ENCODE data around the gene KRT16. TPM values are rescaled to one million over a fixed set of nuclear protein-coding genes. Genes with fewer than 3 reads are reported as not detected.
A peak's percentile ranks its signal among the peaks of the same experiment; 100 is the strongest.

Gene KRT16
- total and polyA plus RNA-seq, 2 of the 8 experiments (the other 6 are each of a cell fraction or from before 2014, with no cell fraction given) = not detected

DNA sequence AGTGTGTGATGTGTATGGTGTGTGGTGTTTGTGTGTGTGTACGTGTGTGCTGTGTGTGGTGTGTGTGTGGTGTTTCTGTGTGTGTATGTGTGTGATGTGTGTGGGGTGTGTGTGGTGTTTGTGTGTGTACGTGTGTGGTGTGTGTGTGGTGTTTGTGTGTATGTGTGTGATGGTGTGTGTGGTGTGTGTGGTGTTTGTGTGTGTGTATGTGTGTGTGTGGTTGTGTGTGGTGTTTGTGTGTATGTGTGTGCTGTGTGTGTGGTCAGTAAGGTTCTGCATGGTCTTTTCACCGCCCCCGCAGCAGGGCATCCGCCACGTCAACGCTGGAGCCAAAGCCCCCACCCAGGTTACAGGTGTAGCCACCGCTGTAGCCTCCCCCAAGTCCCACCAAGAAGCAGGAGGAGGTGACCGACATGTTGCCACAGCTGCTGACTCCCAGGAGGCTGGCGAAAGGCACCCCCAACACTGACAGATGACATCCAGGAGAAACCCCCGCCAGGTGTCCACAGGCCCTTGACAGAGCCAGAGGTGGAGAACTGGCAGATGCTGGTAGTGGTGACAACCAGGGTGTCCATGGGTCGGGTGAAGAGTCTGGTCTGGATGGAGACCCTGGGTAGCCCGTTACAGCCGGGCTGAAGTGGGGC, 21.1 kb upstream of the KRT16 start:
- peak overlapping the region; percentile 100 for H3K56ac ChIP-seq (replicated peaks; ENCODE audit: insufficient read length, low read depth, low read length)
- H2AFZ ChIP-seq (ENCODE audit: low read length) = no peak overlapping the region
- no peaks in the 10 kb centered on the region for H3K79me1 ChIP-seq (ENCODE audit: low read depth, low read length)
- CTCF ChIA-PET (ENCODE audit: partially characterized antibody) = interaction anchor here (2.9 to 4.9 kb wide), 2 partner anchors 13 to 14 kb away, joined by 10 to 50 read pairs; no protein-coding TSS in a partner anchor
- peak overlapping the region; percentile 93; the same call in 1 of the 2 replicates for H2BK12ac ChIP-seq (ENCODE audit: low read depth, low read length)
- 86% methylated on average over 14 of the region's 14 CpGs; no CpG with 5 or more reads in 1 of the 2 experiments for WGBS, 2 experiments (ENCODE audit: extremely low coverage in 1 of 2, insufficient coverage in 1 of 2, insufficient read length in 1 of 2, insufficient replicate concordance in 2 of 2, low coverage in 1 of 2, low lambda C conversion rate in 2 of 2, missing lambda C conversion rate in 1 of 2)
- H3K23ac ChIP-seq (ENCODE audit: insufficient read length) = no peak overlapping the region
- no peak overlapping the region for H3K9ac ChIP-seq (replicated peaks in 1 of 4; ENCODE audit: extremely low read depth in 1 of 4, low read depth in 3 of 4, low read length in 3 of 4)
- H2BK5ac ChIP-seq (ENCODE audit: low read depth, low read length) = no peak overlapping the region
- no peaks in the 10 kb centered on the region for H3K9me3 ChIP-seq (ENCODE audit: insufficient read depth in 2 of 2, low read depth in 1 of 2, low read length in 1 of 2)
- H4K8ac ChIP-seq (ENCODE audit: extremely low read depth, insufficient read depth, low read length) = peak overlapping the region; percentile 35; the same call in 1 of the 2 replicates
- H3K4ac ChIP-seq (replicated peaks; ENCODE audit: insufficient read length, low read depth, low read length) = no peak overlapping the region
- no peak overlapping the region; the same call in 1 of the 2 replicates for H2BK15ac ChIP-seq (ENCODE audit: low read length)
- H3K36me3 ChIP-seq (ENCODE audit: control insufficient read depth in 2 of 4, insufficient read depth in 4 of 4, low read length in 3 of 4) = no peaks in the 10 kb centered on the region; a peak in 1 of 8 replicates
- peaks cover 0 to 3% (median 0%) of the 10 kb centered on the region in 4 experiments; a peak in 1 of 7 replicates for H3K27me3 ChIP-seq (replicated peaks in 1 of 4; ENCODE audit: control insufficient read depth in 3 of 4, extremely low read depth in 1 of 4, insufficient read depth in 3 of 4, low read length in 3 of 4)
- H4K5ac ChIP-seq (ENCODE audit: insufficient read length, low read depth, low read length) = no peak overlapping the region
- no peaks in the 10 kb centered on the region for H3K79me2 ChIP-seq (ENCODE audit: control insufficient read depth in 1 of 2, insufficient read depth in 2 of 2, low read length in 2 of 2)
- peak; percentile 98 for FAIRE-seq
- no peak overlapping the region for H3K27ac ChIP-seq (ENCODE audit: low read depth, low read length)
- no peak for DNase-seq (ENCODE audit: low read depth in 1 of 2, low spot score in 2 of 2)
- H4K20me1 ChIP-seq (replicated peaks in 1 of 2; ENCODE audit: control insufficient read depth in 1 of 2, insufficient read depth in 2 of 2, low read length in 2 of 2) = peaks cover 0 to 11% of the 10 kb centered on the region in 2 experiments
- POLR2A ChIA-PET (ENCODE audit: partially characterized antibody) = no interaction called here
- no peak overlapping the region; the same call in 1 of the 2 replicates for H2BK20ac ChIP-seq (ENCODE audit: low read length)
- H3K4me1 ChIP-seq (replicated peaks in 1 of 4; ENCODE audit: control insufficient read depth in 3 of 4, insufficient read depth in 4 of 4, low read length in 3 of 4) = peaks cover 0 to 17% (median 4%) of the 10 kb centered on the region in 4 experiments; a peak in 2 of 7 replicates
- H3K4me3 ChIP-seq (ENCODE audit: extremely low read depth in 1 of 4, insufficient read depth in 2 of 4, low read depth in 3 of 4, low read length in 4 of 4) = no peak overlapping the region
- TF ChIP-seq, protein P1, sequence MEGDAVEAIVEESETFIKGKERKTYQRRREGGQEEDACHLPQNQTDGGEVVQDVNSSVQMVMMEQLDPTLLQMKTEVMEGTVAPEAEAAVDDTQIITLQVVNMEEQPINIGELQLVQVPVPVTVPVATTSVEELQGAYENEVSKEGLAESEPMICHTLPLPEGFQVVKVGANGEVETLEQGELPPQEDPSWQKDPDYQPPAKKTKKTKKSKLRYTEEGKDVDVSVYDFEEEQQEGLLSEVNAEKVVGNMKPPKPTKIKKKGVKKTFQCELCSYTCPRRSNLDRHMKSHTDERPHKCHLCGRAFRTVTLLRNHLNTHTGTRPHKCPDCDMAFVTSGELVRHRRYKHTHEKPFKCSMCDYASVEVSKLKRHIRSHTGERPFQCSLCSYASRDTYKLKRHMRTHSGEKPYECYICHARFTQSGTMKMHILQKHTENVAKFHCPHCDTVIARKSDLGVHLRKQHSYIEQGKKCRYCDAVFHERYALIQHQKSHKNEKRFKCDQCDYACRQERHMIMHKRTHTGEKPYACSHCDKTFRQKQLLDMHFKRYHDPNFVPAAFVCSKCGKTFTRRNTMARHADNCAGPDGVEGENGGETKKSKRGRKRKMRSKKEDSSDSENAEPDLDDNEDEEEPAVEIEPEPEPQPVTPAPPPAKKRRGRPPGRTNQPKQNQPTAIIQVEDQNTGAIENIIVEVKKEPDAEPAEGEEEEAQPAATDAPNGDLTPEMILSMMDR (IDR thresholded peaks at IDR 0.05; ENCODE audit: control extremely low read depth in 1 of 3, insufficient read depth in 1 of 3, low read depth in 1 of 3, low read length in 3 of 3) = no peak
- TF ChIP-seq SUZ12 (IDR thresholded peaks at IDR 0.05; ENCODE audit: low read length) = no peak
- TF ChIP-seq TAF1 (IDR thresholded peaks at IDR 0.05; ENCODE audit: low read depth, low read length) = no peak
- TF ChIP-seq BACH1 (IDR thresholded peaks at IDR 0.05; ENCODE audit: low read length) = no peak
- TF ChIP-seq EZH2 (IDR thresholded peaks at IDR 0.05; ENCODE audit: low read depth, low read length, severe bottlenecking) = no peak
- H4K91ac ChIP-seq (replicated peaks; ENCODE audit: insufficient read length, low read length) = peak overlapping the region; percentile 93
- H3K14ac ChIP-seq (ENCODE audit: insufficient read length) = no peak overlapping the region
- H3K23me2 ChIP-seq (ENCODE audit: low read depth, low read length) = peaks cover 12% of the 10 kb centered on the region; the same call in 1 of the 2 replicates
- no peak overlapping the region for H3K18ac ChIP-seq (ENCODE audit: extremely low read depth, low read length)
- peak overlapping the region; percentile 43 for H2BK120ac ChIP-seq (replicated peaks; ENCODE audit: low read depth, low read length)
- peak overlapping the region; percentile 3; the same call in 1 of the 2 replicates for H2AK5ac ChIP-seq (ENCODE audit: low read depth, low read length)
- no peak overlapping the region for H3K4me2 ChIP-seq (ENCODE audit: insufficient read depth in 1 of 2, low read depth in 2 of 2, low read length in 2 of 2)

Data from H1 (cell line).